Activated T-helper 17 cell treated with anti-CD3 and anti-CD28 coated beads, Interleukin-2, amount 50 U/mL, for 72 hours (primary cell): ENCODE results near the gene MRGPRD. TPM values are rescaled to one million over a fixed set of nuclear protein-coding genes. Genes with fewer than 3 reads are reported as not detected.

Experiments
- ATAC-seq: fragments of 150-1000 bp; cut with Tn5 transposase; replicated peaks from 2 replicates; pipeline ENCODE4 v1.10.0; 2021; ENCODE audit warnings: mild to moderate bottlenecking, moderate library complexity
- H3K27ac Mint-ChIP-seq: one replicate; pipeline ENCODE4 v1.8.0; 2022; ENCODE audit warnings: mixed read lengths
- H3K27me3 Mint-ChIP-seq: one replicate; pipeline ENCODE4 v1.8.0; 2022; ENCODE audit warnings: mixed read lengths
- H3K36me3 Mint-ChIP-seq: one replicate; pipeline ENCODE4 v1.8.0; 2022; ENCODE audit warnings: low read depth, mild to moderate bottlenecking, mixed read lengths
- H3K4me1 Mint-ChIP-seq: one replicate; pipeline ENCODE4 v1.8.0; 2022; ENCODE audit warnings: mixed read lengths
- H3K4me3 Mint-ChIP-seq: one replicate; pipeline ENCODE4 v1.8.0; 2022; ENCODE audit warnings: mild to moderate bottlenecking, mixed read lengths
- H3K9me3 Mint-ChIP-seq: one replicate; pipeline ENCODE4 v1.8.0; 2022; ENCODE audit warnings: mixed read lengths
- total RNA-seq, 2 donors: library from RNA; stranded (reverse); gene quantifications; one replicate each; pipeline ENCODE4 v1.2.3, GENCODE V29; 2022

Gene MRGPRD
- total RNA-seq, 2 donors from 2014 or later: not detected

- Mint-ChIP-seq H3K9me3 (no peaks in the 10 kb centered on the region), H3K27me3 (no peaks in the 10 kb centered on the region), H3K27ac (no peak overlapping the region), H3K4me1 (peaks cover 6% of the 10 kb centered on the region), H3K4me3 (no peak overlapping the region), H3K36me3 (peaks cover 49% of the 10 kb centered on the region)
- no peak for ATAC-seq
Measured at GRCh38 chr11:68932358-68932757, 48.4 kb downstream of the MRGPRD start.

- H3K27me3 Mint-ChIP-seq: no peaks in the 10 kb centered on the region
- no peak overlapping the region for H3K4me3 Mint-ChIP-seq
- no peak overlapping the region for H3K27ac Mint-ChIP-seq
- H3K36me3 Mint-ChIP-seq: peaks cover 49% of the 10 kb centered on the region
- no peak for ATAC-seq
- H3K9me3 Mint-ChIP-seq: no peaks in the 10 kb centered on the region
- H3K4me1 Mint-ChIP-seq: peaks cover 6% of the 10 kb centered on the region
Measured at GRCh38 chr11:68931911-68932310, 48.9 kb downstream of the MRGPRD start.

- ATAC-seq: no peak
- no peaks in the 10 kb centered on the region for H3K27me3 Mint-ChIP-seq
- H3K27ac Mint-ChIP-seq: no peak overlapping the region
- H3K9me3 Mint-ChIP-seq: no peaks in the 10 kb centered on the region
- H3K36me3 Mint-ChIP-seq: peaks cover 52% of the 10 kb centered on the region
- peaks cover 6% of the 10 kb centered on the region for H3K4me1 Mint-ChIP-seq
- no peak overlapping the region for H3K4me3 Mint-ChIP-seq
Measured at GRCh38 chr11:68930991-68931855, 49.6 kb downstream of the MRGPRD start.

Other genes starting within 250 kb of the MRGPRD start
- gene TESMIN, start 229.5 kb downstream of the MRGPRD start, total RNA-seq: 10 to 100 TPM in 1 of 2 donors, 1 to 10 TPM in 1; 7.7 to 11.8 TPM
- gene CPT1A, start 139.1 kb downstream of the MRGPRD start, total RNA-seq: 10 to 100 TPM; 12.9 to 45.0 TPM
- 10 to 100 TPM; 43.4 to 96.4 TPM for gene MRPL21, start 77.2 kb downstream of the MRGPRD start, total RNA-seq
- gene IGHMBP2, start 77.1 kb downstream of the MRGPRD start, total RNA-seq: 10 to 100 TPM; 27.2 to 38.3 TPM
- gene MRGPRF, start 32.3 kb upstream of the MRGPRD start, total RNA-seq: not detected
- 10 to 100 TPM; 12.8 to 15.9 TPM for gene TPCN2, start 67.9 kb upstream of the MRGPRD start, total RNA-seq
- 1 to 10 TPM in 1 of 2 donors, under 1 TPM in 1; 0.26 to 4.7 TPM for gene SMIM38, start 174.9 kb upstream of the MRGPRD start, total RNA-seq